A673 (cell line): Measurements from ENCODE around the gene NCBP2L.

Experiments used
- CTCF ChIP-seq: fragments of 300-800, 200-600 bp; sonication (generic); conservative IDR thresholded peaks from 2 replicates; pipeline ENCODE4 v1.5.1; 2017; ENCODE audit warnings: low read depth, mild to moderate bottlenecking, antibody characterized with exemption, low read length, moderate library complexity, mixed read lengths
- EZH2 ChIP-seq: fragments of 200-600 bp; sonication (generic); IDR thresholded peaks from 2 replicates; pipeline ENCODE4 v1.6.1; 2017; ENCODE audit warnings: borderline replicate concordance, low read depth, mild to moderate bottlenecking, mixed read lengths, antibody characterized with exemption, low read length; ENCODE audit not compliant: poor library complexity, severe bottlenecking

GRCh38 chrX:107753187-107753586 is 24.3 kb upstream of the NCBP2L start:
- TF ChIP-seq EZH2 (no peak), CTCF (no peak)
